ENCODE measurements around the gene OBP2A. TPM values are rescaled to one million over a fixed set of nuclear protein-coding genes. Genes with fewer than 3 reads are reported as not detected.

Gene OBP2A
- total RNA-seq, 1 experiment from 2014 or later = not detected

GRCh38 chr9:135524130-135524861, 21.6 kb upstream of the OBP2A start:
- Histone ChIP-seq H2BK15ac (ENCODE audit: low read depth, low read length) (no peak overlapping the region), H3K27me3 (ENCODE audit: insufficient read depth, low read length) (no peaks in the 10 kb centered on the region), H3K23ac (ENCODE audit: insufficient read length, low read depth, low read length) (no peak overlapping the region), H3K4ac (ENCODE audit: low read depth, low read length) (no peak overlapping the region), H3K9ac (ENCODE audit: extremely low read depth, insufficient read length, low read length) (no peak overlapping the region), H2AK5ac (ENCODE audit: insufficient read length, low read length) (no peak overlapping the region), H2BK5ac (ENCODE audit: insufficient read length, low read length) (no peak overlapping the region), H3K23me2 (ENCODE audit: insufficient read length, low read depth, low read length, poor library complexity, severe bottlenecking) (no peaks in the 10 kb centered on the region), H2AFZ (ENCODE audit: low read length) (no peak overlapping the region), H4K20me1 (ENCODE audit: control insufficient read depth, insufficient read depth, insufficient read length) (no peaks in the 10 kb centered on the region), H2BK12ac (ENCODE audit: insufficient read length, low read depth, low read length) (no peak overlapping the region), H4K8ac (replicated peaks; ENCODE audit: insufficient read length, low read depth, low read length) (no peak overlapping the region), H3T11ph (ENCODE audit: low read length) (no peak overlapping the region), H3K27ac (ENCODE audit: insufficient read length, low read depth, low read length) (no peak overlapping the region), H3K4me2 (ENCODE audit: insufficient read depth, insufficient read length, low read length) (no peak overlapping the region), H4K91ac (ENCODE audit: insufficient read length, low read depth, low read length) (no peak overlapping the region), H3K4me1 (ENCODE audit: insufficient read depth, low read length) (no peaks in the 10 kb centered on the region; the same call in 1 of the 2 replicates), H4K5ac (ENCODE audit: insufficient read length, low read depth, low read length) (no peak overlapping the region), H3K18ac (ENCODE audit: insufficient read length, low read depth, low read length) (no peak overlapping the region), H3K9me3 (ENCODE audit: control insufficient read depth, low read depth, low read length) (no peaks in the 10 kb centered on the region), H3K79me2 (ENCODE audit: insufficient read depth, low read length) (no peaks in the 10 kb centered on the region), H3K56ac (ENCODE audit: insufficient read length, low read depth, low read length) (no peak overlapping the region), H3K14ac (ENCODE audit: insufficient read depth, low read length) (no peak overlapping the region), H2BK20ac (ENCODE audit: low read depth, low read length, poor library complexity, severe bottlenecking) (no peak overlapping the region), H2BK120ac (ENCODE audit: low read depth, low read length, poor library complexity, severe bottlenecking) (no peak overlapping the region), H3K79me1 (ENCODE audit: insufficient read depth, low read depth, low read length, poor library complexity, severe bottlenecking) (no peaks in the 10 kb centered on the region)
- Mint-ChIP-seq H3K27ac (no peak overlapping the region), H3K9me3 (peaks cover 0 to 5% of the 10 kb centered on the region in 2 experiments; a peak in 2 of 5 replicates), H3K27me3 (ENCODE audit: low read depth) (peaks cover 2% of the 10 kb centered on the region; the same call in 1 of the 2 replicates), H3K36me3 (ENCODE audit: insufficient read depth in 1 of 3, low read depth in 3 of 3) (no peaks in the 10 kb centered on the region), H3K4me1 (peaks cover 4 to 11% of the 10 kb centered on the region in 2 experiments; a peak in 3 of 4 replicates), H3K4me3 (no peak overlapping the region)
- TF ChIP-seq, protein P1, sequence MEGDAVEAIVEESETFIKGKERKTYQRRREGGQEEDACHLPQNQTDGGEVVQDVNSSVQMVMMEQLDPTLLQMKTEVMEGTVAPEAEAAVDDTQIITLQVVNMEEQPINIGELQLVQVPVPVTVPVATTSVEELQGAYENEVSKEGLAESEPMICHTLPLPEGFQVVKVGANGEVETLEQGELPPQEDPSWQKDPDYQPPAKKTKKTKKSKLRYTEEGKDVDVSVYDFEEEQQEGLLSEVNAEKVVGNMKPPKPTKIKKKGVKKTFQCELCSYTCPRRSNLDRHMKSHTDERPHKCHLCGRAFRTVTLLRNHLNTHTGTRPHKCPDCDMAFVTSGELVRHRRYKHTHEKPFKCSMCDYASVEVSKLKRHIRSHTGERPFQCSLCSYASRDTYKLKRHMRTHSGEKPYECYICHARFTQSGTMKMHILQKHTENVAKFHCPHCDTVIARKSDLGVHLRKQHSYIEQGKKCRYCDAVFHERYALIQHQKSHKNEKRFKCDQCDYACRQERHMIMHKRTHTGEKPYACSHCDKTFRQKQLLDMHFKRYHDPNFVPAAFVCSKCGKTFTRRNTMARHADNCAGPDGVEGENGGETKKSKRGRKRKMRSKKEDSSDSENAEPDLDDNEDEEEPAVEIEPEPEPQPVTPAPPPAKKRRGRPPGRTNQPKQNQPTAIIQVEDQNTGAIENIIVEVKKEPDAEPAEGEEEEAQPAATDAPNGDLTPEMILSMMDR (conservative IDR thresholded peaks at IDR 0.05) = no peak
- no CpG with 5 or more reads among the region's 27 CpGs for WGBS (ENCODE audit: extremely low coverage, insufficient read length, low lambda C conversion rate)
- DNase-seq = no peak
